Thyroid gland (tissue), 4 donors: ENCODE data around the gene RBP3.

Experiments used
- CTCF ChIP-seq, 6 experiments: fragments of 200-600 bp in 3 of 6; fragments of 450-650 bp in 3 of 6; sonication (generic) in 3 of 6; IDR thresholded peaks; one replicate each; pipeline ENCODE4 v1.5.1; 2016 to 2019; ENCODE audit warnings: antibody characterized with exemption in 6 of 6, mild to moderate bottlenecking in 2 of 6, inconsistent platforms in 1 of 6, moderate library complexity in 1 of 6
- POLR2A ChIP-seq, 2 donors: fragments of 450-650 bp; IDR thresholded peaks; one replicate each; pipeline ENCODE4 v1.6.1; 2017; ENCODE audit warnings: antibody characterized with exemption in 2 of 2, mild to moderate bottlenecking in 2 of 2, moderate library complexity in 1 of 2

DNA sequence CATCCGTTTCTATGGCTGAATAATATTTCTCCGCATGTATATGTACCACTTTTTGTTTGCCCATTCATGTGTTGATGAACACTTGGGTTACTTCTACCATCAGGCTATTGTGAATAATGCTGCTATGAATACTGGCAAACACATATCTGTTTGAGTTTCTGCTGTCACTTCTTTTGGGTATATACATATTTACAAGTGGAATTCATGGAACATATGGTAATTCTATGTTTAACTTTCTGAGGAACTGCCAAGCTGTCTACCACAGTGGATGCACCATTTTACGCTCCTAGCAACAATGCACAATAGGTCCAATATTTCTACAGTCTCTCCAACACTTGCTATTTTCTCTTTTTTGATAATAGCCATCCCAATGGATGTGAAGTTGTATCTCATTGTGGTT lies 41.5 kb downstream of the RBP3 start:
- no peak for TF ChIP-seq CTCF (IDR thresholded peaks at IDR 0.05)
- TF ChIP-seq POLR2A (IDR thresholded peaks at IDR 0.05): no peak
